ENCODE data around the gene ZNF490. TPM values are rescaled to one million over a fixed set of nuclear protein-coding genes. Genes with fewer than 3 reads are reported as not detected.

Gene ZNF490
- total RNA-seq, 2 experiments from 2014 or later = 6.2 to 7.1 TPM

DNA sequence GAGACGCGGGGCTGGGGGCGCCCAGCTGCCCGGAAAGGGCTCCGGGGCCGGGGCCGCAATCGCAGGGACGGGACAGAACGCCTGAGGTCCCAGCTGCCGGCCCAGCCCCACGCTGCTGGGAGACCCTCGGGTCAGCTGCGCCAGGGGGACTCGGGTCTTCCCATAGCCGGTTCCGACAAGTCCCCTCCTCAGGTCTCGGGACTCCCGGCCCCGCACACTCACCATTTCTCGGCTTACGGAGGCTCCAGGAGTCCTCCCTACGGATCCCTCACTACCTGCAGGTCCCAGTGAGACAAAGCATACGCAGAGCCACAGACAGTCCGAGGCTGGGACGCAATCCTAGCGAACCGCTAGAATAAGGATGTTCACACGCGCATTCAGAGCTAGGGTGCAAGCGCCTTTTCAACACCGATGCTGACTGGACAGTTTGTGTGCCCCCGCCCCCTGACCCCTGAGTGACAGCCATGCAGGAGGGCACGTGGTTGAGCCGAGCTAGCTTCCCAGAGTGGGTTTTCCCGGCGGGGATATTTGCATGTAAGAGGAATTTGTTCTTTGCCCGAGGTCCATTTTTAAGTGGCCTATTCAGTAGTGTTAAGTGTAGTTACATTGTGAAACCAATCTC is 13.6 kb downstream of the ZNF490 start:
- intact Hi-C loops (cut with DNase I, micrococcal nuclease) = no loop called here
- H3K27ac ChIP-seq (ENCODE audit: low read depth in 1 of 2, low read length in 2 of 2) = no peak overlapping the region
- TF ChIP-seq, protein P1, sequence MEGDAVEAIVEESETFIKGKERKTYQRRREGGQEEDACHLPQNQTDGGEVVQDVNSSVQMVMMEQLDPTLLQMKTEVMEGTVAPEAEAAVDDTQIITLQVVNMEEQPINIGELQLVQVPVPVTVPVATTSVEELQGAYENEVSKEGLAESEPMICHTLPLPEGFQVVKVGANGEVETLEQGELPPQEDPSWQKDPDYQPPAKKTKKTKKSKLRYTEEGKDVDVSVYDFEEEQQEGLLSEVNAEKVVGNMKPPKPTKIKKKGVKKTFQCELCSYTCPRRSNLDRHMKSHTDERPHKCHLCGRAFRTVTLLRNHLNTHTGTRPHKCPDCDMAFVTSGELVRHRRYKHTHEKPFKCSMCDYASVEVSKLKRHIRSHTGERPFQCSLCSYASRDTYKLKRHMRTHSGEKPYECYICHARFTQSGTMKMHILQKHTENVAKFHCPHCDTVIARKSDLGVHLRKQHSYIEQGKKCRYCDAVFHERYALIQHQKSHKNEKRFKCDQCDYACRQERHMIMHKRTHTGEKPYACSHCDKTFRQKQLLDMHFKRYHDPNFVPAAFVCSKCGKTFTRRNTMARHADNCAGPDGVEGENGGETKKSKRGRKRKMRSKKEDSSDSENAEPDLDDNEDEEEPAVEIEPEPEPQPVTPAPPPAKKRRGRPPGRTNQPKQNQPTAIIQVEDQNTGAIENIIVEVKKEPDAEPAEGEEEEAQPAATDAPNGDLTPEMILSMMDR (IDR thresholded peaks at IDR 0.05) = no peak
- Mint-ChIP-seq H3K27ac (no peak overlapping the region), H3K4me1 (ENCODE audit: low read depth) (no peaks in the 10 kb centered on the region), H3K4me3 (no peak overlapping the region), H3K36me3 (ENCODE audit: low read depth) (peaks cover 30% of the 10 kb centered on the region), H3K27me3 (no peaks in the 10 kb centered on the region), H3K9me3 (no peaks in the 10 kb centered on the region)
- no peaks in the 10 kb centered on the region for H3K4me1 ChIP-seq (ENCODE audit: insufficient read depth, low read length)
- ATAC-seq (ENCODE audit: poor library complexity) = no peak
- DNase-seq = no peak
- peaks cover 10% of the 10 kb centered on the region for H3K36me3 ChIP-seq (ENCODE audit: insufficient read depth, low read length)
- H3K9me3 ChIP-seq (ENCODE audit: control insufficient read depth in 1 of 2, insufficient read depth in 1 of 2, low read length in 2 of 2) = no peaks in the 10 kb centered on the region
- no peak overlapping the region for H3K4me3 ChIP-seq (ENCODE audit: low read length)
- no peaks in the 10 kb centered on the region for H3K27me3 ChIP-seq (ENCODE audit: control insufficient read depth in 1 of 2, insufficient read depth in 2 of 2, low read length in 2 of 2)
- ChIA-PET CTCF (no interaction called here), POLR2A (no interaction called here)

DNA sequence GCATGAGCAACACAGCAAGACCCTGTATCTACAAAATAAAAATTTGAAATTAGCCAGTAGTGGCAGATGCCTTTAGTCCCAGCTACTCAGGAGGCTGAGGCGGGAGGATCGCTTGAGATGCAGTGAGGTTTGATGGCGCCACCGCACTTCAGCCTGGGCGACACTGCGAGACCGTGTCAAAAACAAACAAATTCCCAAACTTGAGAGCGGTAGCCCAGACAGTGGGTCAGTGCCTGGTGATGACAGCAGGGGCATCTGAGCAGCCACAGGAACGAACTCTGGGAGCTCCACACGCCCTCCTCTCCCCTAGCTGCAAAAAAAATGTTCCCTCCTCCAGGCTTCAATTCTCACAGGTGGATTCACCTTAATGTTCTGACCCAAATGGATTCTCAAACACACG is 14.1 kb downstream of the ZNF490 start:
- intact Hi-C loops (cut with DNase I, micrococcal nuclease) = no loop called here
- H3K4me3 Mint-ChIP-seq = no peak overlapping the region
- H3K4me1 Mint-ChIP-seq (ENCODE audit: low read depth) = no peaks in the 10 kb centered on the region
- Histone ChIP-seq H3K4me1 (ENCODE audit: insufficient read depth, low read length) (no peaks in the 10 kb centered on the region), H3K27me3 (ENCODE audit: control insufficient read depth in 1 of 2, insufficient read depth in 2 of 2, low read length in 2 of 2) (no peaks in the 10 kb centered on the region), H3K9me3 (ENCODE audit: control insufficient read depth in 1 of 2, insufficient read depth in 1 of 2, low read length in 2 of 2) (no peaks in the 10 kb centered on the region), H3K4me3 (ENCODE audit: low read length) (no peak overlapping the region), H3K36me3 (ENCODE audit: insufficient read depth, low read length) (peaks cover 10% of the 10 kb centered on the region), H3K27ac (ENCODE audit: low read depth in 1 of 2, low read length in 2 of 2) (no peak overlapping the region)
- no peaks in the 10 kb centered on the region for H3K27me3 Mint-ChIP-seq
- H3K27ac Mint-ChIP-seq = no peak overlapping the region
- no peak for DNase-seq
- peaks cover 35% of the 10 kb centered on the region for H3K36me3 Mint-ChIP-seq (ENCODE audit: low read depth)
- no peaks in the 10 kb centered on the region for H3K9me3 Mint-ChIP-seq
- ATAC-seq (ENCODE audit: poor library complexity) = no peak
- TF ChIP-seq, protein P1 (IDR thresholded peaks at IDR 0.05) = no peak
- ChIA-PET POLR2A (no interaction called here), CTCF (no interaction called here)

DNA sequence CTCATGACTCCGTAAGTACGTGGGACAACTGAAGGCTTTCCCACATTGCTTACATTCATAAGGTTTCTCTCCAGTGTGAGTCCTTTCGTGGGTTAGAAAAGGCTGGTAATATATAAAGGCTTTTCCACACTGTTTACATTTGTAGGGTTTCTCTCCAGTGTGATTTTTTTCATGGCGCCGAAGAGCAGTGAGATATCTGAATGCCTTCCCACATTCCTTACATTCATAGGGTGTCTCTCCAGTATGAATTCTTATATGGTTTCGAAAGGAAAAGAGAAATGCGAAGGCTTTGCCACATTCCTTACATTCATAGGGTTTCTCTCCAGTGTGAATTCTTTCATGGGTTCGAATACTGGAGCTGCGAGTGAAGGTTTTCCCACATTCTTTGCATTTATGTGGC is 29.5 kb downstream of the ZNF490 start:
- ATAC-seq (ENCODE audit: poor library complexity) (no peak), DNase-seq (no peak)
- ChIA-PET POLR2A (no interaction called here), CTCF (no interaction called here)
- H3K36me3 ChIP-seq (ENCODE audit: insufficient read depth, low read length) = peaks cover 31% of the 10 kb centered on the region
- H3K4me3 ChIP-seq (ENCODE audit: low read length) = no peak overlapping the region
- Mint-ChIP-seq H3K9me3 (peaks cover 6% of the 10 kb centered on the region), H3K4me3 (no peak overlapping the region), H3K27me3 (no peaks in the 10 kb centered on the region), H3K27ac (no peak overlapping the region), H3K36me3 (ENCODE audit: low read depth) (peaks cover 60% of the 10 kb centered on the region), H3K4me1 (ENCODE audit: low read depth) (peaks cover 5% of the 10 kb centered on the region)
- H3K27me3 ChIP-seq (ENCODE audit: control insufficient read depth in 1 of 2, insufficient read depth in 2 of 2, low read length in 2 of 2) = no peaks in the 10 kb centered on the region
- intact Hi-C loops (cut with DNase I, micrococcal nuclease) = no loop called here
- peaks cover 17 to 20% of the 10 kb centered on the region in 2 experiments for H3K9me3 ChIP-seq (ENCODE audit: control insufficient read depth in 1 of 2, insufficient read depth in 1 of 2, low read length in 2 of 2)
- H3K4me1 ChIP-seq (ENCODE audit: insufficient read depth, low read length) = no peaks in the 10 kb centered on the region
- TF ChIP-seq, protein P1 (IDR thresholded peaks at IDR 0.05) = no peak
- H3K27ac ChIP-seq (ENCODE audit: low read depth in 1 of 2, low read length in 2 of 2) = no peak overlapping the region

Measured in CD4-positive, alpha-beta T cell (primary cell).